ENCODE measurements around the gene POF1B. TPM values are rescaled to one million over a fixed set of nuclear protein-coding genes. Genes with fewer than 3 reads are reported as not detected.

The POF1B gene
- total and polyA plus RNA-seq, 2 of the 4 experiments (the other 2 are of a cell fraction), result not detected

- no peaks in the 10 kb centered on the region for H3K9me3 ChIP-seq (ENCODE audit: control insufficient read depth, insufficient read depth, low read length)
- H3K27ac ChIP-seq (ENCODE audit: insufficient read depth, low read length), result no peak overlapping the region
- H3K4me2 ChIP-seq (ENCODE audit: low read depth, low read length), result no peak overlapping the region
- H3K79me1 ChIP-seq (ENCODE audit: low read depth in 1 of 2, low read length in 2 of 2), result no peaks in the 10 kb centered on the region
- H3K18ac ChIP-seq (ENCODE audit: low read depth, low read length), result no peak overlapping the region
- no peak overlapping the region for H3K9ac ChIP-seq (ENCODE audit: low read depth, low read length)
- no peak for ATAC-seq (ENCODE audit: low read depth)
- no peak overlapping the region for H3K4ac ChIP-seq (ENCODE audit: low read depth, low read length)
- no peak overlapping the region for H2BK15ac ChIP-seq (ENCODE audit: low read depth, low read length)
- H4K20me1 ChIP-seq (ENCODE audit: insufficient read depth, low read length), result no peaks in the 10 kb centered on the region
- in situ Hi-C loops (cut with MboI; ENCODE audit: low sequenced_read_pairs) (no loop called here), intact Hi-C loops (cut with micrococcal nuclease) (no loop called here), dilution Hi-C loops (cut with HindIII; ENCODE audit: low sequenced_read_pairs, unreplicated experiment) (no loop called here)
- no peak overlapping the region for H4K5ac ChIP-seq (ENCODE audit: low read depth, low read length)
- no peaks in the 10 kb centered on the region for H3K9me1 ChIP-seq (ENCODE audit: insufficient read depth, low read length)
- WGBS, 2 experiments (ENCODE audit: extremely low coverage in 2 of 2, insufficient read length in 1 of 2), result 83% methylated on average over 1 of the region's 7 CpGs; no CpG with 5 or more reads in 1 of the 2 experiments
- no peak overlapping the region for H4K8ac ChIP-seq (ENCODE audit: low read depth in 2 of 2, low read length in 2 of 2)
- no peak overlapping the region for H3K14ac ChIP-seq (replicated peaks; ENCODE audit: low read depth, low read length)
- H2AFZ ChIP-seq (replicated peaks; ENCODE audit: low read length, poor library complexity), result no peak overlapping the region
- no peak for TF ChIP-seq MAZ (IDR thresholded peaks at IDR 0.05; ENCODE audit: borderline replicate concordance, low read depth, low read length)
- no peak for TF ChIP-seq RFX5 (IDR thresholded peaks at IDR 0.05; ENCODE audit: low read depth, low read length)
- no peak for TF ChIP-seq NFE2L2 (IDR thresholded peaks at IDR 0.05; ENCODE audit: low read depth, low read length)
- no peak for TF ChIP-seq MAFK (IDR thresholded peaks at IDR 0.05; ENCODE audit: low read depth, low read length)
- TF ChIP-seq FOS (IDR thresholded peaks at IDR 0.05; ENCODE audit: low read depth, low read length), result no peak
- TF ChIP-seq RAD21 (IDR thresholded peaks at IDR 0.05; ENCODE audit: low read length), result no peak
- no peak for TF ChIP-seq RCOR1 (IDR thresholded peaks at IDR 0.05; ENCODE audit: insufficient replicate concordance, low read length)
- no peak for TF ChIP-seq POLR2A (IDR thresholded peaks at IDR 0.05; ENCODE audit: low read depth, low read length)
- TF ChIP-seq CHD1 (IDR thresholded peaks at IDR 0.05; ENCODE audit: low read depth, low read length), result no peak
- TF ChIP-seq SMC3 (IDR thresholded peaks at IDR 0.05; ENCODE audit: low read depth, low read length), result no peak
- TF ChIP-seq CTCF (conservative IDR thresholded peaks at IDR 0.05; ENCODE audit: low read depth, low read length), result no peak
- TF ChIP-seq CEBPB (IDR thresholded peaks at IDR 0.05; ENCODE audit: low read depth, low read length), result no peak
- no peak for TF ChIP-seq ELK1 (IDR thresholded peaks at IDR 0.05; ENCODE audit: borderline replicate concordance, low read depth, low read length)
- no peak for TF ChIP-seq BHLHE40 (IDR thresholded peaks at IDR 0.05; ENCODE audit: low read depth, low read length)
- TF ChIP-seq MXI1 (IDR thresholded peaks at IDR 0.05; ENCODE audit: borderline replicate concordance, low read depth, low read length), result no peak
- no peaks in the 10 kb centered on the region for H3K36me3 ChIP-seq (ENCODE audit: control insufficient read depth, insufficient read depth, low read length)
- ChIA-PET CTCF (no interaction called here), POLR2A (ENCODE audit: unreplicated experiment) (no interaction called here)
- H4K91ac ChIP-seq (ENCODE audit: insufficient read depth, low read depth, low read length), result no peak overlapping the region
- no peak overlapping the region for H2BK20ac ChIP-seq (ENCODE audit: low read depth, low read length)
- BruUV-seq (replicated peaks), result no TSS peak
- no peak overlapping the region for H2AK5ac ChIP-seq (ENCODE audit: low read depth, low read length)
- H3K4me3 ChIP-seq (ENCODE audit: insufficient read depth, low read depth, low read length), result no peak overlapping the region
- H2BK5ac ChIP-seq (ENCODE audit: low read depth, low read length, poor library complexity, severe bottlenecking), result no peak overlapping the region
- no peaks in the 10 kb centered on the region for H3K4me1 ChIP-seq (ENCODE audit: control insufficient read depth, insufficient read depth, low read length)
- H2BK120ac ChIP-seq (ENCODE audit: low read depth, low read length), result no peak overlapping the region
- H2AK9ac ChIP-seq (replicated peaks; ENCODE audit: low read depth, low read length, poor library complexity), result no peak overlapping the region
- no peak for DNase-seq
- H3K56ac ChIP-seq (ENCODE audit: extremely low read depth, insufficient read depth, low read length), result no peak overlapping the region
- no peak overlapping the region for H3K23ac ChIP-seq (ENCODE audit: low read depth, low read length)
- no peaks in the 10 kb centered on the region for H3K27me3 ChIP-seq (ENCODE audit: control insufficient read depth, insufficient read depth, low read length)
Observed at GRCh38 chrX:85288992-85289723, 90.3 kb downstream of the POF1B start.
